PC-9 (cell line): ENCODE results near the gene CRYGN. TPM values are rescaled to one million over a fixed set of nuclear protein-coding genes. Genes with fewer than 3 reads are reported as not detected.
A peak's percentile ranks its signal among the peaks of the same experiment; 100 is the strongest.

Source experiments
- BruUV-seq: library from RNA; stranded (reverse); fragments of 400-500 nt; replicated peaks from 2 replicates; lab custom pipeline; 2021; lab: Mats Ljungman, UMichigan
- CTCF ChIA-PET: fragments of 300-600 bp; sonication (Branson Sonifier 250); formaldehyde crosslinking; loops from one replicate; lab custom pipeline; 2022; ENCODE audit warnings: antibody characterized with exemption; lab: Charles Lee
- POLR2A ChIA-PET: fragments of 300-600 bp; sonication (Branson Sonifier 250); formaldehyde crosslinking; loops from one replicate; lab custom pipeline; 2022; ENCODE audit warnings: antibody characterized with exemption; ENCODE audit not compliant: unreplicated experiment; lab: Charles Lee
- DNase-seq, 2 experiments: peaks; one replicate each; pipeline versions ENCODE4 v3.0.0 to v3.0.0-alpha.2; 2015 to 2022; ENCODE audit warnings: mixed read lengths in 1 of 2
- H2AFZ ChIP-seq: fragments of 200-600 bp; sonication (generic); 2 replicates; pipeline ENCODE4 v1.8.1; 2017; ENCODE audit warnings: antibody characterized with exemption
- H3F3A ChIP-seq: fragments of 200-600 bp; sonication (generic); 2 replicates; pipeline ENCODE4 v1.8.1; 2017; ENCODE audit warnings: antibody characterized with exemption, mild to moderate bottlenecking, low read depth; ENCODE audit not compliant: insufficient read depth
- H3K27ac ChIP-seq: fragments of 200-600 bp; sonication (generic); 2 replicates; pipeline ENCODE4 v1.6.1; 2016; ENCODE audit warnings: mixed run types
- H3K27me3 ChIP-seq: fragments of 200-600 bp; sonication (generic); 2 replicates; pipeline ENCODE4 v1.6.1; 2016; ENCODE audit warnings: low read depth, mixed run types; ENCODE audit not compliant: insufficient read depth
- H3K36me3 ChIP-seq: fragments of 200-600 bp; sonication (generic); 2 replicates; pipeline ENCODE4 v1.6.1; 2016; ENCODE audit warnings: low read depth, mixed run types
- H3K4me1 ChIP-seq: fragments of 200-600 bp; sonication (generic); replicated peaks from 2 replicates; pipeline ENCODE4 v1.6.1; 2016; ENCODE audit warnings: mixed run types; ENCODE audit not compliant: insufficient read depth
- H3K4me2 ChIP-seq: fragments of 200-600 bp; sonication (generic); 2 replicates; pipeline ENCODE4 v1.6.1; 2017; ENCODE audit warnings: mixed run types
- H3K4me3 ChIP-seq: fragments of 200-600 bp; sonication (generic); 2 replicates; pipeline ENCODE4 v1.6.1; 2016; ENCODE audit warnings: mixed run types
- H3K79me2 ChIP-seq: fragments of 200-600 bp; sonication (generic); 2 replicates; pipeline ENCODE4 v1.6.1; 2017; ENCODE audit warnings: low read depth, mixed run types
- H3K9me2 ChIP-seq: fragments of 200-600 bp; sonication (generic); 2 replicates; pipeline ENCODE4 v1.8.1; 2017; ENCODE audit warnings: mild to moderate bottlenecking; ENCODE audit not compliant: insufficient read depth
- H3K9me3 ChIP-seq: fragments of 200-600 bp; sonication (generic); 2 replicates; pipeline ENCODE4 v1.8.1; 2016; ENCODE audit warnings: low read depth; ENCODE audit not compliant: insufficient read depth
- H4K20me1 ChIP-seq: fragments of 200-600 bp; sonication (generic); 2 replicates; pipeline ENCODE4 v1.8.1; 2017; ENCODE audit not compliant: insufficient read depth
- EZH2 ChIP-seq: fragments of 200-600 bp; sonication (generic); IDR thresholded peaks from 2 replicates; pipeline ENCODE4 v1.8.0; 2017; ENCODE audit warnings: antibody characterized with exemption, low read depth
- intact Hi-C: fragments of 100-400 bp; cut with micrococcal nuclease; formaldehyde crosslinking; loops from one replicate; pipeline ENCODE4 v1.10.0; 2022; ENCODE audit not compliant: unreplicated experiment
- total RNA-seq: library from RNA; stranded (reverse); gene quantifications from 2 replicates; pipeline ENCODE4 v1.2.3, GENCODE V29; 2021
- TF ChIP-seq, protein P1 (sequence below): fragments of 200-600 bp; sonication (generic); conservative IDR thresholded peaks from 2 replicates; pipeline ENCODE4 v1.6.1; 2017; ENCODE audit warnings: mixed run types, antibody characterized with exemption, mild to moderate bottlenecking, moderate library complexity

CRYGN gene
- total RNA-seq, 1 experiment from 2014 or later: 1.0 TPM

DNA sequence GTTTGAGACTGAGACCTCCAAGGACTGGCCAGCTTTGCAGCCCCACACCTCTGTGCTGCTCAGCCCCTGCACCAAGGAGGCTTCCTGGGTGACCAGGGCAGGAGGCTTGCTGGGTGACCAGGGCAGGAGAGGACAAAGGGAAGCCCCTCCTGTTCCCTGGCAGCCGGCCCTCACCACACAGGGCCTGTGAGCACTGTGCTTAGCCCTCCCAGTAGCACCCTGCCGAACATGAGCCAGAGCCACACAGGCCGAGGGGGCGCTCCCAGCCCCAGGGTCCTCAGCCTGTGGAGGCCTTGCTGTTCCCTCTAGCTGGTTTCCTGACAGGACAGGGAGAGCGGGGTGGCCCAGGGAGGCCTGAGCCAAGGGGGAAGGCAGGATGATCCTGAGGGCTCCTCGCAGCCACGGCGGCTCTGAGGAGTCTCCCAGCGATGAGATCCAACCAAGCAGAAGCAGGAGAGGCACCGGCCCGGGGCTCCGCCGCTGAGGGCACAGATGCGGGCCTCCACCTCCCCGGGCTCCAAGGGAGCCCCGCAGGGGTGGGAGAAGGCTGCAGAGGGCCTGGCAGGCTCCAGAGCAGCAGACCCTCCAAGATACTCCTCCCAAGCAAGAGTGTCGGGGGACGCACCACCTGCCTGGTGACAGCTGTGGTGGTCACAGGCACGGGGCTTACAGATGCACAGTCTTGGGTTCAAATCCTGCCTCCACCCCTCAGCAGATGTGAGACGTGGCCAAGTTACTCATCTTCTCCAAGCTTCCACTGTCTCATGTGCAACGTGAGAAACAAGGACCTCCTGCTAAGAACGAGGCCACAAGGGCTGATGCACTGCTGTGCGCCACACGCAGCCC lies 52.6 kb downstream of the CRYGN start:
- intact Hi-C loops: no loop called here
- TF ChIP-seq, protein P1, sequence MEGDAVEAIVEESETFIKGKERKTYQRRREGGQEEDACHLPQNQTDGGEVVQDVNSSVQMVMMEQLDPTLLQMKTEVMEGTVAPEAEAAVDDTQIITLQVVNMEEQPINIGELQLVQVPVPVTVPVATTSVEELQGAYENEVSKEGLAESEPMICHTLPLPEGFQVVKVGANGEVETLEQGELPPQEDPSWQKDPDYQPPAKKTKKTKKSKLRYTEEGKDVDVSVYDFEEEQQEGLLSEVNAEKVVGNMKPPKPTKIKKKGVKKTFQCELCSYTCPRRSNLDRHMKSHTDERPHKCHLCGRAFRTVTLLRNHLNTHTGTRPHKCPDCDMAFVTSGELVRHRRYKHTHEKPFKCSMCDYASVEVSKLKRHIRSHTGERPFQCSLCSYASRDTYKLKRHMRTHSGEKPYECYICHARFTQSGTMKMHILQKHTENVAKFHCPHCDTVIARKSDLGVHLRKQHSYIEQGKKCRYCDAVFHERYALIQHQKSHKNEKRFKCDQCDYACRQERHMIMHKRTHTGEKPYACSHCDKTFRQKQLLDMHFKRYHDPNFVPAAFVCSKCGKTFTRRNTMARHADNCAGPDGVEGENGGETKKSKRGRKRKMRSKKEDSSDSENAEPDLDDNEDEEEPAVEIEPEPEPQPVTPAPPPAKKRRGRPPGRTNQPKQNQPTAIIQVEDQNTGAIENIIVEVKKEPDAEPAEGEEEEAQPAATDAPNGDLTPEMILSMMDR: no peak
- no peak for TF ChIP-seq EZH2
- no TSS peak for BruUV-seq

DNA sequence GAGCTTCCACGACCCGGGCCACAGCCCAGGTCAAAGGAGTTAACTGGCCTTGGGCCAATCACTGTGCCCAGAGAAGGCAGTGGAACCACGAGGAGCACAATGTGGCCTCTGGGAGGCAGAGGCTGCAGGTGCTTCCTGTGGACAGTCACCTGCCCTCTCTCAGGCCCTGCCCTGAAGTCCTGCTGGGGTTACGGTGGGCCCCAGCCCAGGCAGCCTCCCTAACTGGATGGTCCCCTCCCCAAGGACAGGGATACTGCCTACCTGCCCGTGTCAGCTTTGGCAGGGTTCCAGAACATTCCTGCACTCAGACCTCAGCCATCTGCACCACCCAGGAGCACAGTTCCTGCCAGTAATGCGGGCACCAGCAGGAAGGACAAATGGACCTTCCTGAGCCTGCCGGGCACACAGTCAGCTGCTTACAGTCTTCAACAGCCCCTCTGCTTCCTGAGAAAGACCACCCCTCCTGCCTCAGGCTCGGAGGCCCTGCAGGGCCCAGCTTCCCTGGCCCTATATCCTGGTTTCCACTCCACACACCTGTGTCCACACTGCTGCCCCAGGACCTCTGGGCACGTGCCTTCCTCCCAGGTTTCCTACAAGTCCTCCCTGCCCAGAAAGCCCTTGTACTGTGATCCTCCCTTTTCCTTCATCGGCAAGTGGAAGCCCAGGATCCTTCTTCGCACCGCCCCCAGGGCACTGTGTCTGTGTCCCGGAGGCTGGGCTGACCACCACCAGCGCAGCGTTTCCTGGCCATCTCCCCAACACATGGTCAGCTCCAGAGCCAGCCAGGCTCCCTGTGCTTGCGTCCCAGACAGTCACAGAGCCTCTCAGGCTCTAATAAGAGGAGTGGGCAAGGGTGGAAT lies 53.4 kb downstream of the CRYGN start:
- Histone ChIP-seq H3K36me3 (no peaks in the 10 kb centered on the region), H3K4me1 (peaks cover 8% of the 10 kb centered on the region), H3K4me3 (no peak overlapping the region), H3K4me2 (0 out of 2 replicates have a peak overlapping the region, but pooled peaks have one; percentile 11), H2AFZ (no peak overlapping the region), H3F3A (no peaks in the 10 kb centered on the region), H4K20me1 (no peaks in the 10 kb centered on the region), H3K9me3 (no peaks in the 10 kb centered on the region), H3K27ac (no peak overlapping the region), H3K9me2 (no peaks in the 10 kb centered on the region), H3K79me2 (no peaks in the 10 kb centered on the region), H3K27me3 (no peaks in the 10 kb centered on the region)
- BruUV-seq: no TSS peak
- intact Hi-C loops: no loop called here
- peak; percentile 51 to 77 for DNase-seq
- CTCF ChIA-PET: interaction anchor here (1.1 to 1.2 kb wide), 2 partner anchors 41 to 61 kb away, joined by 3 read pairs; no protein-coding TSS in a partner anchor
- POLR2A ChIA-PET: interaction anchor here (0.6 kb wide), 1 partner anchor 13 kb away, joined by 3 read pairs; no protein-coding TSS in a partner anchor
- TF ChIP-seq, protein P1: no peak
- no peak for TF ChIP-seq EZH2

More for the DNA sequence above, 52.6 kb downstream of the CRYGN start:
- Histone ChIP-seq H3F3A (no peaks in the 10 kb centered on the region), H3K9me3 (no peaks in the 10 kb centered on the region), H3K27me3 (no peaks in the 10 kb centered on the region), H3K4me1 (peaks cover 8% of the 10 kb centered on the region), H3K79me2 (no peaks in the 10 kb centered on the region), H3K4me2 (no peak overlapping the region), H3K9me2 (no peaks in the 10 kb centered on the region), H3K27ac (no peak overlapping the region), H3K36me3 (no peaks in the 10 kb centered on the region), H3K4me3 (no peak overlapping the region), H4K20me1 (no peaks in the 10 kb centered on the region), H2AFZ (no peak overlapping the region)
- CTCF ChIA-PET: interaction anchor here (1.2 kb wide), 1 partner anchor 60 kb away, joined by 3 read pairs; no protein-coding TSS in a partner anchor
- DNase-seq: no peak
- POLR2A ChIA-PET: interaction anchor here (0.6 kb wide), 1 partner anchor 14 kb away, joined by 3 read pairs; no protein-coding TSS in a partner anchor

DNA sequence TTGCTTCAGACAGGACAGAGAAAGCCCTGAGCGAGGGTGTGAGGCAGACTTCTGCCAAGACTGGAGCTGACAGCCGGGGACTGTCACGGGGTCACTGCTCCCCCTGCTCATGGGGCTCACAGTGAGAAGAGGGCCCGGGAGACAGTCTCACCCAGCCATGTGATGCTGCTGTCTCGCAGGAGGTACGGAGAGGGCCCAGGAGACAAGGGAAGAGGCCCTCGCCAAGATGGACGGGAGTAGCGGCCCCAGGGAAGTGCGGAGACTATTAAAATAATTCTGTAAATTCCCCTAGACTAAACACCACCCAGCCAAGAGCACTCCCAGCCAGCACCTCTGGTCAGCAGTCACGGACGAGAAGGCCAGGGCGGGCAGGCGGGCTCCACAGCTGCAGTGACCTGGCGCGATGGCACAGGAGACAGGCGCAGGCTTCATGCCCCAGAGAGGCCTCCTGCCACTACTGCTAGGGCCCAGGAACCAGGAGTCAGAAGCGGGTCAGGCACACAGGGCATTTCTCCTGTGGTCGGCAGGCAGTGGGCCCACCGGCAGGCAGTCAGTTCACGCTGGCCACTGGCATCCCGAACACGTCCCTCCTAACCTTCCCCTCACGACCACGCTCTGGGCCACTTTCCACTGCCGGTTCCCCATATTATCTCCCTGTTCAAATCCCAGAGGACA lies 54.2 kb downstream of the CRYGN start:
- BruUV-seq: no TSS peak

More for the DNA sequence above, 54.2 kb downstream of the CRYGN start:
- no peak overlapping the region for H2AFZ ChIP-seq
- H3K27ac ChIP-seq: no peak overlapping the region
- H3K79me2 ChIP-seq: no peaks in the 10 kb centered on the region
- no peak overlapping the region for H3K4me2 ChIP-seq
- H3K9me3 ChIP-seq: no peaks in the 10 kb centered on the region
- H3K4me1 ChIP-seq: peaks cover 8% of the 10 kb centered on the region
- intact Hi-C loops: no loop called here
- H3K27me3 ChIP-seq: no peaks in the 10 kb centered on the region
- H4K20me1 ChIP-seq: no peaks in the 10 kb centered on the region
- CTCF ChIA-PET: interaction anchor here (1.1 to 1.2 kb wide), 2 partner anchors 42 to 62 kb away, joined by 3 read pairs; no protein-coding TSS in a partner anchor
- POLR2A ChIA-PET: no interaction called here
- H3K9me2 ChIP-seq: no peaks in the 10 kb centered on the region
- H3F3A ChIP-seq: no peaks in the 10 kb centered on the region
- no peak overlapping the region for H3K4me3 ChIP-seq
- DNase-seq: no peak
- TF ChIP-seq, protein P1: no peak
- TF ChIP-seq EZH2: no peak
- no peaks in the 10 kb centered on the region for H3K36me3 ChIP-seq
